ENCODE results near the gene CD34.

CD34 gene

GRCh38 chr1:207831517-207832327 lies 79.2 kb downstream of the CD34 start:
- no peak for DNase-seq (ENCODE audit: low spot score)

Data from hepatic stellate cell (primary cell).